ENCODE measurements around the gene TASL. TPM values are rescaled to one million over a fixed set of nuclear protein-coding genes. Genes with fewer than 3 reads are reported as not detected.

TASL gene
- total and polyA plus RNA-seq, 9 of the 15 experiments (the other 6 are each of a cell fraction or from before 2014, with no cell fraction given), result 0.07 to 0.09 TPM; not detected in 7

DNA sequence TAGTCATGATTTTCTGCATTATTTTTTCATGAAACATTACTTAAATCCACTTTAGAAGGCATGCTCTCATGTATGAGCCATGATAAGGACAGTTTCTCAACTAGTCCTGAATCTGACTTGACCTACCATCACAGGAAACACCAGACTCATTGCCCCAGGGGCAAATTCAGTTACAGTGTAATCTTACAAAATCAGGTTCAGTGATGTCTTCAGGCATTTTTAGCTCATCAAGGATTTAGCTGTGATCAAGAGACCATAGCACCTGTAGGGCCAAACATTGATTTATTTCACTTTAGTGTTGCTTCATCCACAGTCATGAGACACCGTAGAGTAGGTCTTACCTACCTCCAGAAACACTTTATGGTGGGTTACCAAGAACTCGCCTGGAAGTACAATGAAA lies 3.1 kb upstream of the TASL start (continued):
- TF ChIP-seq PTBP1 (IDR thresholded peaks at IDR 0.05; ENCODE audit: low read depth, low read length) (no peak), PRPF4 (IDR thresholded peaks at IDR 0.05; ENCODE audit: insufficient read depth, low read depth, low read length, poor library complexity, severe bottlenecking) (no peak), PURB (CRISPR knock-in tag; IDR thresholded peaks at IDR 0.05; ENCODE audit: low read depth) (no peak)
- TF ChIP-seq, protein P1, sequence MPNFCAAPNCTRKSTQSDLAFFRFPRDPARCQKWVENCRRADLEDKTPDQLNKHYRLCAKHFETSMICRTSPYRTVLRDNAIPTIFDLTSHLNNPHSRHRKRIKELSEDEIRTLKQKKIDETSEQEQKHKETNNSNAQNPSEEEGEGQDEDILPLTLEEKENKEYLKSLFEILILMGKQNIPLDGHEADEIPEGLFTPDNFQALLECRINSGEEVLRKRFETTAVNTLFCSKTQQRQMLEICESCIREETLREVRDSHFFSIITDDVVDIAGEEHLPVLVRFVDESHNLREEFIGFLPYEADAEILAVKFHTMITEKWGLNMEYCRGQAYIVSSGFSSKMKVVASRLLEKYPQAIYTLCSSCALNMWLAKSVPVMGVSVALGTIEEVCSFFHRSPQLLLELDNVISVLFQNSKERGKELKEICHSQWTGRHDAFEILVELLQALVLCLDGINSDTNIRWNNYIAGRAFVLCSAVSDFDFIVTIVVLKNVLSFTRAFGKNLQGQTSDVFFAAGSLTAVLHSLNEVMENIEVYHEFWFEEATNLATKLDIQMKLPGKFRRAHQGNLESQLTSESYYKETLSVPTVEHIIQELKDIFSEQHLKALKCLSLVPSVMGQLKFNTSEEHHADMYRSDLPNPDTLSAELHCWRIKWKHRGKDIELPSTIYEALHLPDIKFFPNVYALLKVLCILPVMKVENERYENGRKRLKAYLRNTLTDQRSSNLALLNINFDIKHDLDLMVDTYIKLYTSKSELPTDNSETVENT (CRISPR knock-in tag; IDR thresholded peaks at IDR 0.05), result no peak

DNA sequence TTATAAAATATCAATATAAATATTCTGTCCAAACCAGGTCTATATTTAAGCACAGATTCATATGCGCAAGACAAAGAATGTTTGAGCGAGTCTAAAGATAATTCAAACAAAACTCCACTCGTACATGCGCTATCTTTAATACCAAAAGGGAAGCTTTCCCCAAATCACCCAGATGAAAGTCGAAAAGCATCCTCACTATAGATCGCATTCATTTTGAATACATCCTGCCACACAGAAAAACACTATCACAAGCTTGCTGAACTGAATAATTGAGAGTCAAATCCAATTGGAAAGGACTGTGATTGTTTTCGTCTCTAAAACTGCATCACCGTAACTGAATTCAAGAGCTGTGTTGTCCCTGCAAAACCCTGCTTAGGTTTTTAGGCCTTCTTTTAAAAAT lies 685 bp downstream of the TASL start:
- TF ChIP-seq EP400 (IDR thresholded peaks at IDR 0.05) (no peak), PHF21A (IDR thresholded peaks at IDR 0.05; ENCODE audit: borderline replicate concordance, low read depth) (no peak), RCOR1 (IDR thresholded peaks at IDR 0.05; ENCODE audit: borderline replicate concordance in 1 of 2, low read depth in 2 of 2, low read length in 2 of 2) (no peak)
- TF ChIP-seq, protein P2, sequence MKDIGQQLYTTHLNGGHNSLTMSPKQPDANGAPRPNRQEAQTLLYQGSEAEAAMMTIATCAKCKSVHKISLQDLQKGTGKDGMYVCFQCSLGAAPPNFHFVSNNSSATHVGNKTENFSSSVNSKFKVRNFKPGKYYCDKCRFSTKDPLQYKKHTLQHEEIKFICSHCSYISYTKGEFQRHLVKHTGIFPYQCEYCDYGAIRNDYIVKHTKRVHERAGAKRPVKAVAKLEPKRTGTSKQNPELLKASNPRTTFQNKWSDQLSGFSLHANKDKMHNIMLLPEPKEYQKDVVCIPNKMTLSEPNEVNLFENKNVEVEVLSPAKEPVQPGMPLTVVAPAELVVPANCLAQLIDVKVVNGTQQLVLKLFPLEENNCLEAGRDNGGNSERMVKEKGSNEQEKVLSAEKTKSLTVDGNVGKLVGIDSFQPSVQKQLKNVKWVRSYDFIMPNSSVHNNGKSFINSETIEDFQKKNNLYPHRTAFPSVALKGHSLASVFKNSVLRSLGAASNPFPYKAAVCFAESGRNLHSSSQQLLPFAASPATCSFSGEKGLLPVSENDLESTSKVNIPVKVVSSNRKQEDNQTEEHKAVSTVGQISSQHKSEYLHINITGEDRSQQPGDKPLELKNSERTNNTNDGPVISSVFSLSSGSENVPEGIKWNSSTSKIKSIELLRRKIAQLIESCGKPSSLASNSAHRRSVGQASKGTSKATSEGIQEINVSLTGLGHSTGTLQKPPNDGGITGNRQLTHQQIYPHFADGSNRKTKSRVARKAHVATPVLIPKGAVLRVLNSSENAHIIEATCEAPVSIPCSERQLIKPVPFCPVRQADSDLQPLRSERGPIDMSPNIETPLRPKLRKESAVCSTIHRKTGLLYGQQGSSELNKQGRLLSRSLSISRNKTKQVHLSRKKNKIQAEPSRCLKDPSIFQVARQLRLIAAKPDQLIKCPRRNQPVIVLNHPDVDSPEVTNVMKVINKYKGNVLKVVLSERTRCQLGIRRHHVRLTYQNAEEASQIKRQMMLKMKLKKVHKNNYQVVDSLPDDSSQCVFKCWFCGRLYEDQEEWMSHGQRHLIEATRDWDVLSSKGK (CRISPR knock-in tag; IDR thresholded peaks at IDR 0.05), result no peak
- TF ChIP-seq, protein P3, sequence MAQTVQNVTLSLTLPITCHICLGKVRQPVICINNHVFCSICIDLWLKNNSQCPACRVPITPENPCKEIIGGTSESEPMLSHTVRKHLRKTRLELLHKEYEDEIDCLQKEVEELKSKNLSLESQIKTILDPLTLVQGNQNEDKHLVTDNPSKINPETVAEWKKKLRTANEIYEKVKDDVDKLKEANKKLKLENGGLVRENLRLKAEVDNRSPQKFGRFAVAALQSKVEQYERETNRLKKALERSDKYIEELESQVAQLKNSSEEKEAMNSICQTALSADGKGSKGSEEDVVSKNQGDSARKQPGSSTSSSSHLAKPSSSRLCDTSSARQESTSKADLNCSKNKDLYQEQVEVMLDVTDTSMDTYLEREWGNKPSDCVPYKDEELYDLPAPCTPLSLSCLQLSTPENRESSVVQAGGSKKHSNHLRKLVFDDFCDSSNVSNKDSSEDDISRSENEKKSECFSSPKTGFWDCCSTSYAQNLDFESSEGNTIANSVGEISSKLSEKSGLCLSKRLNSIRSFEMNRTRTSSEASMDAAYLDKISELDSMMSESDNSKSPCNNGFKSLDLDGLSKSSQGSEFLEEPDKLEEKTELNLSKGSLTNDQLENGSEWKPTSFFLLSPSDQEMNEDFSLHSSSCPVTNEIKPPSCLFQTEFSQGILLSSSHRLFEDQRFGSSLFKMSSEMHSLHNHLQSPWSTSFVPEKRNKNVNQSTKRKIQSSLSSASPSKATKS (CRISPR knock-in tag; IDR thresholded peaks at IDR 0.05), result no peak
- FAIRE-seq, result no peak
- Histone ChIP-seq H3K4me3 (no peak overlapping the region), H3K4me1 (replicated peaks in 1 of 2; ENCODE audit: control insufficient read depth in 2 of 2, insufficient read depth in 2 of 2, low read length in 2 of 2) (no peaks in the 10 kb centered on the region), H3K4me2 (ENCODE audit: insufficient read depth, low read length) (no peak overlapping the region), H3K27me3 (ENCODE audit: control insufficient read depth in 2 of 2, insufficient read depth in 2 of 2, low read length in 2 of 2) (0 out of 5 replicates have a peak, but pooled peaks cover 0 to 3% of the 10 kb centered on the region in 2 experiments), H2AFZ (ENCODE audit: low read depth, low read length) (no peak overlapping the region), H4K20me1 (replicated peaks; ENCODE audit: control insufficient read depth, insufficient read depth, low read length) (no peaks in the 10 kb centered on the region), H3K9me3 (replicated peaks; ENCODE audit: control insufficient read depth, insufficient read depth, low read depth, low read length) (no peaks in the 10 kb centered on the region), H3K36me3 (ENCODE audit: control insufficient read depth, insufficient read depth, low read length) (no peaks in the 10 kb centered on the region), H3K9me1 (ENCODE audit: control insufficient read depth, insufficient read depth, low read length) (no peaks in the 10 kb centered on the region), H3K27ac (ENCODE audit: extremely low read depth, low read depth, low read length) (no peak overlapping the region), H3K79me2 (ENCODE audit: control insufficient read depth, insufficient read depth, low read length) (no peaks in the 10 kb centered on the region), H3K9ac (ENCODE audit: insufficient read depth in 1 of 2, low read depth in 2 of 2, low read length in 2 of 2) (no peak overlapping the region)
- no peak for ATAC-seq
- no peak for DNase-seq (ENCODE audit: extremely low read depth in 1 of 4, low spot score in 3 of 4)
- POLR2A ChIA-PET, result no interaction called here
- no TSS peak for BruUV-seq (replicated peaks)
- intact Hi-C loops (cut with micrococcal nuclease), result no loop called here
- in situ Hi-C loops (cut with MboI), result no loop called here
- WGBS (ENCODE audit: insufficient coverage, low coverage, missing lambda C conversion rate), result 2% methylated on average over 8 of the region's 8 CpGs
- CTCF ChIA-PET (ENCODE audit: low intra/inter-chr PET ratio), result no interaction called here

Data from K562 (cell line).